Measurements from ENCODE around the gene CRACR2A. TPM values are rescaled to one million over a fixed set of nuclear protein-coding genes. Genes with fewer than 3 reads are reported as not detected.

CRACR2A gene
- polyA plus RNA-seq, 1 donor from 2014 or later, result 2.1 TPM

DNA sequence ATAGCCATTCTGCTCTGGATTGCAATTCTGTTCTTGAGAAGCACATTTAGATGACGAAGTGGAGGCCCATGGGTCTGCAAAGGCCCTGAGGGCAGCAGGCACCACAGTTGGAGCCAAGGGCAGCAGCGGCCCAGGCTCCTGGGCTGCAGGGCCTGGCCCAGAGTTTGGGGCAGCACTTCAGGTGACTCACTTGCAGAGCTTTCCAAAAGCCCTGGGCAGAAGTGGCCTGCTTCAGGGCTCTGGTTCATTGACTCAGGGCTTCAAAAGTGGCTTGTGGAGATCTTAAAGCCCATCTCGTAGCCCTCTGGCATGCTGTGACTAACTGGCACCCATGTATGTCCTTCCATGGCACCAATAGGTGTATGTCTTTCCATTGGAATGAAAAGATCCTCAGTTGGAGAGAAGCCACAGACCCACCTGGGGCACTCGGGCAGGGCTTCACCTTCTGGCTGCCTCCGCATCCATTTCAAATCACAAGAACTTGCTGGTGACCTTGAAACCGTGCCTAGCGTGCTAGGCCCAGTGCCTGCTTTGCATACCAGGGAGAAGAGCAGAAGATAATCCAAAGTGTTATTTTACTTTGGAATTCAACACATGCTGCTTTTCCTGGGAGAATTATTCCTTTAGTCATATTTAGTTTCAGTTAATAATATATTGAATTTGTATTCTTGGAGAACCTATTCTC, 155.2 kb downstream of the CRACR2A start:
- no peaks in the 10 kb centered on the region for H3K9me3 ChIP-seq (ENCODE audit: low read length)
- H3K4me2 ChIP-seq (ENCODE audit: low read length), result no peak overlapping the region
- H3K4me3 ChIP-seq (ENCODE audit: low read length), result no peak overlapping the region
- H3K9ac ChIP-seq (ENCODE audit: low read length), result no peak overlapping the region
- H3K27me3 ChIP-seq (ENCODE audit: insufficient read depth, low read depth, low read length), result no peaks in the 10 kb centered on the region
- no peak overlapping the region for H3K27ac ChIP-seq (ENCODE audit: low read length)
- no peaks in the 10 kb centered on the region for H3F3A ChIP-seq (ENCODE audit: insufficient read depth, low read length, poor library complexity, severe bottlenecking)
- TF ChIP-seq SMC3 (conservative IDR thresholded peaks at IDR 0.05; ENCODE audit: poor library complexity) (no peak), RAD21 (conservative IDR thresholded peaks at IDR 0.05) (no peak), TAF1 (IDR thresholded peaks at IDR 0.05; ENCODE audit: low read depth) (no peak), EZH2 (IDR thresholded peaks at IDR 0.05; ENCODE audit: borderline replicate concordance, insufficient read depth, low read length, poor library complexity, severe bottlenecking) (no peak), MXI1 (conservative IDR thresholded peaks at IDR 0.05; ENCODE audit: poor library complexity, severe bottlenecking) (no peak), POLR2AphosphoS5 (IDR thresholded peaks at IDR 0.05) (no peak), EP300 (conservative IDR thresholded peaks at IDR 0.05; ENCODE audit: poor library complexity, severe bottlenecking) (no peak)
- TF ChIP-seq, protein P1, sequence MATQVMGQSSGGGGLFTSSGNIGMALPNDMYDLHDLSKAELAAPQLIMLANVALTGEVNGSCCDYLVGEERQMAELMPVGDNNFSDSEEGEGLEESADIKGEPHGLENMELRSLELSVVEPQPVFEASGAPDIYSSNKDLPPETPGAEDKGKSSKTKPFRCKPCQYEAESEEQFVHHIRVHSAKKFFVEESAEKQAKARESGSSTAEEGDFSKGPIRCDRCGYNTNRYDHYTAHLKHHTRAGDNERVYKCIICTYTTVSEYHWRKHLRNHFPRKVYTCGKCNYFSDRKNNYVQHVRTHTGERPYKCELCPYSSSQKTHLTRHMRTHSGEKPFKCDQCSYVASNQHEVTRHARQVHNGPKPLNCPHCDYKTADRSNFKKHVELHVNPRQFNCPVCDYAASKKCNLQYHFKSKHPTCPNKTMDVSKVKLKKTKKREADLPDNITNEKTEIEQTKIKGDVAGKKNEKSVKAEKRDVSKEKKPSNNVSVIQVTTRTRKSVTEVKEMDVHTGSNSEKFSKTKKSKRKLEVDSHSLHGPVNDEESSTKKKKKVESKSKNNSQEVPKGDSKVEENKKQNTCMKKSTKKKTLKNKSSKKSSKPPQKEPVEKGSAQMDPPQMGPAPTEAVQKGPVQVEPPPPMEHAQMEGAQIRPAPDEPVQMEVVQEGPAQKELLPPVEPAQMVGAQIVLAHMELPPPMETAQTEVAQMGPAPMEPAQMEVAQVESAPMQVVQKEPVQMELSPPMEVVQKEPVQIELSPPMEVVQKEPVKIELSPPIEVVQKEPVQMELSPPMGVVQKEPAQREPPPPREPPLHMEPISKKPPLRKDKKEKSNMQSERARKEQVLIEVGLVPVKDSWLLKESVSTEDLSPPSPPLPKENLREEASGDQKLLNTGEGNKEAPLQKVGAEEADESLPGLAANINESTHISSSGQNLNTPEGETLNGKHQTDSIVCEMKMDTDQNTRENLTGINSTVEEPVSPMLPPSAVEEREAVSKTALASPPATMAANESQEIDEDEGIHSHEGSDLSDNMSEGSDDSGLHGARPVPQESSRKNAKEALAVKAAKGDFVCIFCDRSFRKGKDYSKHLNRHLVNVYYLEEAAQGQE (IDR thresholded peaks at IDR 0.05; ENCODE audit: borderline replicate concordance), result no peak
- TF ChIP-seq, protein P2, sequence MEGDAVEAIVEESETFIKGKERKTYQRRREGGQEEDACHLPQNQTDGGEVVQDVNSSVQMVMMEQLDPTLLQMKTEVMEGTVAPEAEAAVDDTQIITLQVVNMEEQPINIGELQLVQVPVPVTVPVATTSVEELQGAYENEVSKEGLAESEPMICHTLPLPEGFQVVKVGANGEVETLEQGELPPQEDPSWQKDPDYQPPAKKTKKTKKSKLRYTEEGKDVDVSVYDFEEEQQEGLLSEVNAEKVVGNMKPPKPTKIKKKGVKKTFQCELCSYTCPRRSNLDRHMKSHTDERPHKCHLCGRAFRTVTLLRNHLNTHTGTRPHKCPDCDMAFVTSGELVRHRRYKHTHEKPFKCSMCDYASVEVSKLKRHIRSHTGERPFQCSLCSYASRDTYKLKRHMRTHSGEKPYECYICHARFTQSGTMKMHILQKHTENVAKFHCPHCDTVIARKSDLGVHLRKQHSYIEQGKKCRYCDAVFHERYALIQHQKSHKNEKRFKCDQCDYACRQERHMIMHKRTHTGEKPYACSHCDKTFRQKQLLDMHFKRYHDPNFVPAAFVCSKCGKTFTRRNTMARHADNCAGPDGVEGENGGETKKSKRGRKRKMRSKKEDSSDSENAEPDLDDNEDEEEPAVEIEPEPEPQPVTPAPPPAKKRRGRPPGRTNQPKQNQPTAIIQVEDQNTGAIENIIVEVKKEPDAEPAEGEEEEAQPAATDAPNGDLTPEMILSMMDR (IDR thresholded peaks at IDR 0.05; ENCODE audit: poor library complexity, severe bottlenecking), result no peak
- no peaks in the 10 kb centered on the region for H3K79me2 ChIP-seq (replicated peaks; ENCODE audit: insufficient read depth, low read length)
- no peak overlapping the region for H2AFZ ChIP-seq (ENCODE audit: low read depth, low read length)
- H3K9me2 ChIP-seq (ENCODE audit: insufficient read depth, low read length), result no peaks in the 10 kb centered on the region
- H4K20me1 ChIP-seq (ENCODE audit: insufficient read depth), result no peaks in the 10 kb centered on the region
- H3K36me3 ChIP-seq (ENCODE audit: insufficient read depth, low read length), result no peaks in the 10 kb centered on the region

DNA sequence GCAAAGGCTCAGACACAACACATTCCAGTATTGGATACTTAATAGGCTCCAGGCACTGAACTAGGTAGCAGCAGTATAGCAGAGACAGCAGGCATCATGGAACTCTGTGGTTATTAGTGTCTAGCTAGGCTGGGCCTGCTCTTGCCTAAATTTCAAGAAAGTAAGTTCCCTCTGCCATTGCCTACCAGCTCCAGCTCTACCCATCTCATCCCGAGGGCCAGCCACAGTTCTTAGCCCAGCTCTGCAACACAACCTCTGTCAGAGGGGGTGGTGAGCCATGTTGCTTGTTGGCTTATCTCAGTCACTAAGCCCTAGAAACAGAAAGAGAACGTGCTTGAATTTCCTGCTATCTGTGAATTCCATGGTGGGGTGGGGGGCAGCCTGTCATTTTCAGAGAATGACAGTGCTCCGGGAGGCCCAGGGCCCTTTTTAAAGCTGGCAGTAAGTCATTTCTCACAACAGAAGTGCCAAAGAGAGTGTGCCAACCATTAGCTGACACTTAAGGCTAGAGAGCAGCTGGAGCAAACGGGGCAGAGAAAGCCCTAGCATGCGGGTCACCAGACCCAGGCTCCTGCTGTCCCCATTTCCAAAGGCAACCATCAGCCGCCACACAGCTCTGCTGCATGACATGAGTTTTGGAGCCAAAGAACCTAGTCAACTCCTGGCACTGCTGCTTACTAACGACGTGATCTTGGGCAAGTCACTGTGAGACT, 156.1 kb downstream of the CRACR2A start:
- Histone ChIP-seq H3K9me2 (ENCODE audit: insufficient read depth, low read length) (no peaks in the 10 kb centered on the region), H3K4me3 (ENCODE audit: low read length) (no peak overlapping the region), H3K27ac (ENCODE audit: low read length) (no peak overlapping the region), H3K9ac (ENCODE audit: low read length) (no peak overlapping the region), H3K4me2 (ENCODE audit: low read length) (no peak overlapping the region), H2AFZ (ENCODE audit: low read depth, low read length) (no peak overlapping the region), H4K20me1 (ENCODE audit: insufficient read depth) (no peaks in the 10 kb centered on the region), H3K27me3 (ENCODE audit: insufficient read depth, low read depth, low read length) (no peaks in the 10 kb centered on the region), H3K9me3 (ENCODE audit: low read length) (no peaks in the 10 kb centered on the region), H3K79me2 (replicated peaks; ENCODE audit: insufficient read depth, low read length) (no peaks in the 10 kb centered on the region), H3K36me3 (ENCODE audit: insufficient read depth, low read length) (no peaks in the 10 kb centered on the region), H3F3A (ENCODE audit: insufficient read depth, low read length, poor library complexity, severe bottlenecking) (no peaks in the 10 kb centered on the region)
- TF ChIP-seq, protein P2 (IDR thresholded peaks at IDR 0.05; ENCODE audit: poor library complexity, severe bottlenecking), result no peak
- TF ChIP-seq MXI1 (conservative IDR thresholded peaks at IDR 0.05; ENCODE audit: poor library complexity, severe bottlenecking) (no peak), EZH2 (IDR thresholded peaks at IDR 0.05; ENCODE audit: borderline replicate concordance, insufficient read depth, low read length, poor library complexity, severe bottlenecking) (no peak), POLR2AphosphoS5 (IDR thresholded peaks at IDR 0.05) (no peak), RAD21 (conservative IDR thresholded peaks at IDR 0.05) (no peak), SMC3 (conservative IDR thresholded peaks at IDR 0.05; ENCODE audit: poor library complexity) (no peak), TAF1 (IDR thresholded peaks at IDR 0.05; ENCODE audit: low read depth) (no peak), EP300 (conservative IDR thresholded peaks at IDR 0.05; ENCODE audit: poor library complexity, severe bottlenecking) (no peak)
- TF ChIP-seq, protein P1 (IDR thresholded peaks at IDR 0.05; ENCODE audit: borderline replicate concordance), result no peak

Data from neural cell (in vitro differentiated cells).